Ovary (tissue), 9 donors: Measurements from ENCODE around the gene KIAA1614. TPM values are rescaled to one million over a fixed set of nuclear protein-coding genes. Genes with fewer than 3 reads are reported as not detected.

ENCODE experiments used
- DNase-seq, 5 donors: peaks; one replicate each; pipeline ENCODE4 v3.0.0-alpha.2; 2019 to 2020
- H3K27ac ChIP-seq, 2 donors: fragments of 200-600 bp; one replicate each; pipeline versions ENCODE4 v1.5.1 to v1.8.0; 2019 to 2022
- H3K27me3 ChIP-seq: fragments of 200-600 bp; one replicate; pipeline ENCODE4 v1.8.0; 2022
- H3K36me3 ChIP-seq: fragments of 200-600 bp; sonication (generic); one replicate; pipeline ENCODE4 v1.5.1; 2019
- H3K4me1 ChIP-seq: one replicate; pipeline ENCODE4 v1.8.1; 2013; ENCODE audit warnings: mild to moderate bottlenecking, moderate library complexity; ENCODE audit not compliant: insufficient read depth
- H3K4me3 ChIP-seq: fragments of 200-600 bp; sonication (generic); one replicate; pipeline ENCODE4 v1.5.1; 2017
- H3K9me3 ChIP-seq, 2 donors: fragments of 200-600 bp in 1 of 2; sonication (generic) in 1 of 2; one replicate each; pipeline versions ENCODE4 v1.5.1 to v1.8.1; 2013 to 2019; ENCODE audit warnings: mild to moderate bottlenecking in 1 of 2, moderate library complexity in 1 of 2
- EP300 ChIP-seq: sonication (generic); formaldehyde crosslinking; IDR thresholded peaks from one replicate; pipeline ENCODE4 v1.6.1; 2017; ENCODE audit warnings: antibody characterized with exemption
- POLR2A ChIP-seq: fragments of 450-650 bp; IDR thresholded peaks from one replicate; pipeline ENCODE4 v1.6.1; 2017; ENCODE audit warnings: antibody characterized with exemption, mild to moderate bottlenecking, moderate library complexity
- WGBS, 3 donors: extraction: QIAGEN DNeasy Blood & Tissue Kit in 1 of 3; methylation state at CpG; one replicate each; pipeline versions ENCODE4 v1.1.5 to v1.1.7; 2013 to 2017; 5-methylcytosine and 5-hydroxymethylcytosine counted together
- intact Hi-C, 4 donors: fragments of 100-400 bp; cut with DNase I; formaldehyde crosslinking; loops; one replicate each; pipeline versions ENCODE4 v1.11.0 to v1.15.1; 2022 to 2023
- polyA plus RNA-seq, 2 donors: library from polyadenylated mRNA; stranded (reverse); fragments of 200-250 nt in 1 of 2; fragments of 350-450 nt in 1 of 2; fragmentation: Illumina TruSeq in 1 of 2; extraction: RNeasy Lipid Tissue Mini Kit (QIAGEN cat#74804) in 1 of 2; gene quantifications; one replicate each; pipeline ENCODE4 v1.2.3, GENCODE V29; 2013 to 2014
- total RNA-seq, 7 donors: library from RNA; depleted of rRNA in 2 of 7; stranded (reverse); fragments of >200 nt in 2 of 7; fragmentation: NEBNext Ultra II Directional in 3 of 7; extraction: Animal tissue kit (Norgen Biotek cat#: 25700) in 3 of 7; gene quantifications; one replicate each; pipeline versions ENCODE4 v1.1.0 to v1.2.4, GENCODE V29; 2016 to 2023
- TF ChIP-seq, protein P1 (sequence below), 3 donors: fragments of 450-650 bp in 2 of 3; fragments of 200-600 bp in 1 of 3; IDR thresholded peaks; one replicate each; pipeline versions ENCODE4 v1.5.1 to v1.8.0; 2016 to 2022; ENCODE audit warnings: antibody characterized with exemption in 3 of 3, mild to moderate bottlenecking in 1 of 3
- donor health status: DM: no; HTN: no; CAD: no; lungs with moderate emphysema.
- donor health status: DM: no; HTN: no; CAD: no.
- donor health status: Bipolar disorder and iron deficiency.
- donor health status: DM: yes; HTN: yes; CAD: no.
- donor health status: DM: no; HTN: no; CAD: no.
- donor health status: DM: yes; HTN: yes; CAD: no.

The KIAA1614 gene
- total and polyA plus RNA-seq, 9 donors = 1.1 to 15.1 (median 10.5) TPM

- Histone ChIP-seq H3K27me3 (no peaks in the 10 kb centered on the region), H3K27ac (no peak overlapping the region), H3K9me3 (no peaks in the 10 kb centered on the region), H3K4me1 (peaks cover 21% of the 10 kb centered on the region), H3K36me3 (no peaks in the 10 kb centered on the region), H3K4me3 (no peak overlapping the region)
- intact Hi-C loops = loop anchor here in 1 of 4 donors (10.0 kb wide), 1 partner anchor 91 kb away; no protein-coding TSS in a partner anchor
- 84 to 94% (median 88%) methylated on average over 4 of the region's 4 CpGs for WGBS, 3 donors
- TF ChIP-seq, protein P1, sequence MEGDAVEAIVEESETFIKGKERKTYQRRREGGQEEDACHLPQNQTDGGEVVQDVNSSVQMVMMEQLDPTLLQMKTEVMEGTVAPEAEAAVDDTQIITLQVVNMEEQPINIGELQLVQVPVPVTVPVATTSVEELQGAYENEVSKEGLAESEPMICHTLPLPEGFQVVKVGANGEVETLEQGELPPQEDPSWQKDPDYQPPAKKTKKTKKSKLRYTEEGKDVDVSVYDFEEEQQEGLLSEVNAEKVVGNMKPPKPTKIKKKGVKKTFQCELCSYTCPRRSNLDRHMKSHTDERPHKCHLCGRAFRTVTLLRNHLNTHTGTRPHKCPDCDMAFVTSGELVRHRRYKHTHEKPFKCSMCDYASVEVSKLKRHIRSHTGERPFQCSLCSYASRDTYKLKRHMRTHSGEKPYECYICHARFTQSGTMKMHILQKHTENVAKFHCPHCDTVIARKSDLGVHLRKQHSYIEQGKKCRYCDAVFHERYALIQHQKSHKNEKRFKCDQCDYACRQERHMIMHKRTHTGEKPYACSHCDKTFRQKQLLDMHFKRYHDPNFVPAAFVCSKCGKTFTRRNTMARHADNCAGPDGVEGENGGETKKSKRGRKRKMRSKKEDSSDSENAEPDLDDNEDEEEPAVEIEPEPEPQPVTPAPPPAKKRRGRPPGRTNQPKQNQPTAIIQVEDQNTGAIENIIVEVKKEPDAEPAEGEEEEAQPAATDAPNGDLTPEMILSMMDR (IDR thresholded peaks at IDR 0.05) = no peak
- TF ChIP-seq EP300 (no peak), POLR2A (no peak)
- no peak for DNase-seq
Observed at GRCh38 chr1:180923887-180924286, 11.2 kb downstream of the KIAA1614 start.

DNA sequence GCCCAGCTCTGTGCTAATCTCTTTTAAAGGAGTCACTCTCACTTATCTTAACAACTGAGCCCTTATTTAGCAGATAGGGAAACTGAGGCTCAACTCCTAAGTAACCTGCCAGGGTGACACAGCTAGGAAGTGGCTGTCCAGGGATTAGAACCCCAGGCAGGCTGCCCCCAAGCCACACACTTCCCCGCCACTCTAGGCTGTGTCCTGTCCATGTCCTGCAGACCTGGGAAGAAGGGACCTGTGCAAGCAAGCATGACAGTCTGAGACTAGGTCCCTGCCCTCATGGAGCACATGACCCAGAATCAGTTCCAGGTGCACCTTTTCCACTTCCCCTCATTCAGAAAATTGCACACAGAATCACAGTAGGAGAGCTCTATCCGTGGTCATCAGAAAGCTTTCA is 12.2 kb downstream of the KIAA1614 start:
- intact Hi-C loops = loop anchor here in 1 of 4 donors (10.0 kb wide), 1 partner anchor 90 kb away; no protein-coding TSS in a partner anchor
- WGBS, 3 donors = 58 to 73% (median 69%) methylated on average over 2 of the region's 2 CpGs

DNA sequence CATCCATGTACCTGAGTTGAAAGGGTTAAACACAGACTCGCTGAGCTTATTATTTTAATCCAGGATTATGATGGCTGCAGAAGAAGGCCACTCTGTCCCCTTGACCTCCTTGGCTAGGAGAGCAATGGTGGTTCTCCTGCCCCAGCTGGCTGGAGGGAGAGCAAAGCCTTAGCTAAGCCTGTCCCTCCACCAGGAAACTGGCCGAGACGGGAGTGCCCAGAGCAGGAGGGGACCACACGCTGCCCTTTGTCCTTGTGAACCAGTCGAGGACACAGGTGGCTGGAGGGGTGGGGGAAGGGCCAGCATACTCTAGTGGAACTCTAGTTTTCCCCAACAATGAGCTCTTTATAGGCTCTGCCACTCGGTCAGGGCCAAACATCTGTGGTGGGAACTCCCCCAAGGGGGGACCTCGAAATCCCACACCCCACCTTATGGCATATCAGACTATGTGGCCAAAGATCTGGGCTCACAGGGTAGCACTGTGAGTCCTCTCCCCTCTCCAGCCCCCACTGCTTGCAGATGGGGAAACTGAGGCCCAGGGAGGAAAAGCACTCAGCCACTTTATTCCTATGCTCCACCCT is 12.9 kb downstream of the KIAA1614 start:
- Histone ChIP-seq H3K27ac (peak overlapping the region in 1 of 2 donors; percentile 2), H3K9me3 (no peaks in the 10 kb centered on the region), H3K36me3 (no peaks in the 10 kb centered on the region), H3K4me3 (no peak overlapping the region), H3K27me3 (no peaks in the 10 kb centered on the region), H3K4me1 (peaks cover 31% of the 10 kb centered on the region)
- TF ChIP-seq POLR2A = no peak
- TF ChIP-seq EP300 = no peak
- TF ChIP-seq, protein P1 (IDR thresholded peaks at IDR 0.05) = no peak
- no peak for DNase-seq
- WGBS, 3 donors = 33 to 49% (median 46%) methylated on average over 7 of the region's 7 CpGs
- intact Hi-C loops = loop anchor here in 1 of 4 donors (10.0 kb wide), 1 partner anchor 89 kb away; no protein-coding TSS in a partner anchor

More for the DNA sequence above, 12.2 kb downstream of the KIAA1614 start:
- no peak for DNase-seq
- TF ChIP-seq, protein P1 (IDR thresholded peaks at IDR 0.05) = no peak
- TF ChIP-seq EP300 (no peak), POLR2A (no peak)
- Histone ChIP-seq H3K4me1 (peaks cover 31% of the 10 kb centered on the region), H3K9me3 (no peaks in the 10 kb centered on the region), H3K27me3 (no peaks in the 10 kb centered on the region), H3K4me3 (no peak overlapping the region), H3K36me3 (no peaks in the 10 kb centered on the region), H3K27ac (no peak overlapping the region)

- TF ChIP-seq, protein P1 (IDR thresholded peaks at IDR 0.05) = no peak
- TF ChIP-seq EP300 (no peak), POLR2A (no peak)
- H3K27me3 ChIP-seq = no peaks in the 10 kb centered on the region
- H3K36me3 ChIP-seq = no peaks in the 10 kb centered on the region
- 7 to 9% (median 7%) methylated on average over 14 of the region's 14 CpGs for WGBS, 3 donors
- DNase-seq = peak; percentile 56 to 77 (median 72)
- peak overlapping the region in 1 of 2 donors; percentile 55 for H3K27ac ChIP-seq
- H3K9me3 ChIP-seq = no peaks in the 10 kb centered on the region
- H3K4me1 ChIP-seq = peaks cover 31% of the 10 kb centered on the region
- intact Hi-C loops = loop anchor here in 1 of 4 donors (10.0 kb wide), 1 partner anchor 88 kb away; no protein-coding TSS in a partner anchor
- no peak overlapping the region for H3K4me3 ChIP-seq
Observed at GRCh38 chr1:180926164-180926981, 13.7 kb downstream of the KIAA1614 start.
